MM.1S (cell line): ENCODE results near the gene S100A1.

Experiments used
- DNase-seq: peaks from one replicate; pipeline ENCODE4 v3.0.0-alpha.2; 2015
- H2AFZ ChIP-seq: fragments of 300-600 bp; sonication (generic); 2 replicates; pipeline ENCODE4 v1.6.0; 2016; ENCODE audit warnings: antibody characterized with exemption, low read length
- H3F3A ChIP-seq: fragments of 300-600 bp; sonication (generic); 2 replicates; pipeline ENCODE4 v1.6.1; 2016; ENCODE audit warnings: mild to moderate bottlenecking, antibody characterized with exemption, low read length, moderate library complexity, mixed read lengths; ENCODE audit not compliant: insufficient read depth
- H3K27ac ChIP-seq: fragments of 300-600 bp; sonication (generic); 2 replicates; pipeline ENCODE4 v1.5.1; 2016; ENCODE audit warnings: mild to moderate bottlenecking, low read length
- H3K27me3 ChIP-seq: fragments of 300-600 bp; sonication (generic); replicated peaks from 2 replicates; pipeline ENCODE4 v1.6.0; 2016; ENCODE audit warnings: low read length; ENCODE audit not compliant: insufficient read depth
- H3K36me3 ChIP-seq: fragments of 300-600 bp; sonication (generic); replicated peaks from 2 replicates; pipeline ENCODE4 v1.6.1; 2016; ENCODE audit warnings: mild to moderate bottlenecking, low read length, mixed read lengths; ENCODE audit not compliant: insufficient read depth
- H3K4me1 ChIP-seq: fragments of 300-600 bp; sonication (generic); 2 replicates; pipeline ENCODE4 v1.6.1; 2016; ENCODE audit warnings: low read length, mixed read lengths
- H3K4me2 ChIP-seq: fragments of 300-600 bp; sonication (generic); 2 replicates; pipeline ENCODE4 v1.6.0; 2016; ENCODE audit warnings: low read depth, low read length
- H3K4me3 ChIP-seq: fragments of 300-600 bp; sonication (generic); 2 replicates; pipeline ENCODE4 v1.5.1; 2016; ENCODE audit warnings: low read length, mixed read lengths
- H3K79me2 ChIP-seq: fragments of 300-600 bp; sonication (generic); 2 replicates; pipeline ENCODE4 v1.6.1; 2016; ENCODE audit warnings: mixed run types, low read length, mixed read lengths
- H3K9ac ChIP-seq: fragments of 300-600 bp; sonication (generic); 2 replicates; pipeline ENCODE4 v1.6.1; 2016; ENCODE audit warnings: low read length, mixed read lengths
- H3K9me2 ChIP-seq: fragments of 300-600 bp; sonication (generic); replicated peaks from 2 replicates; pipeline ENCODE4 v1.6.1; 2016; ENCODE audit warnings: mild to moderate bottlenecking, low read length, mixed read lengths; ENCODE audit not compliant: insufficient read depth
- H3K9me3 ChIP-seq: fragments of 300-600 bp; sonication (generic); replicated peaks from 2 replicates; pipeline ENCODE4 v1.6.1; 2016; ENCODE audit warnings: mild to moderate bottlenecking, low read length, mixed read lengths; ENCODE audit not compliant: insufficient read depth
- H4K20me1 ChIP-seq: fragments of 300-600 bp; sonication (generic); 2 replicates; pipeline ENCODE4 v1.6.1; 2016; ENCODE audit warnings: mild to moderate bottlenecking, low read length, moderate library complexity, mixed read lengths; ENCODE audit not compliant: insufficient read depth
- EZH2 ChIP-seq: fragments of 300-600 bp; sonication (generic); optimal IDR thresholded peaks from 2 replicates; pipeline ENCODE3; 2017; ENCODE audit warnings: low read depth, mild to moderate bottlenecking, antibody characterized with exemption, low read length, mixed read lengths
- EZH2phosphoT487 ChIP-seq: fragments of 300-600 bp; sonication (generic); IDR thresholded peaks from 2 replicates; pipeline ENCODE4 v1.6.1; 2018; ENCODE audit warnings: antibody characterized with exemption, low read length
- TF ChIP-seq, protein P1 (sequence below): fragments of 300-600 bp; sonication (generic); IDR thresholded peaks from 2 replicates; pipeline ENCODE4 v1.5.1; 2016; ENCODE audit warnings: antibody characterized with exemption, low read length, mixed read lengths

The S100A1 gene

DNA sequence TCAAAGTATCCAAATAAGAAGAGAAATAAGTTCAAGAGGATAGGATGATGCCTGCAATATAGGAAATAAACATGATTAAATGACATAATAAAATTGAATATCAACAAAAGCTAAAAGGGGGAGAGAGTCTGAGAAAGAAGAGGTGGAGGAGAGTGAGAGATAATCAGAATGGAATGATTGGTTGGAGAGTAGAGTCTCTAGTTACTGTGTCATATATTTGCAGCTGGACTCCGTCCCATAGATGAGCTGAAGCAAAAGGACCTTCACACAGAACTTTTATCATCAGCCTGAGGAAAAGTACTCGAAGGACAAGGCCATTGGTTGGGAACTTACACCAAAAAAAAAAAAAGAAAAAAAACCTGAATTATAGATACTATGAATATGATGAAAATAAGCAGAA, 39.8 kb upstream of the S100A1 start:
- Histone ChIP-seq H3K4me2 (no peak overlapping the region), H3F3A (no peaks in the 10 kb centered on the region), H3K4me3 (no peak overlapping the region), H2AFZ (no peak overlapping the region), H3K36me3 (no peaks in the 10 kb centered on the region), H3K27me3 (no peaks in the 10 kb centered on the region), H3K79me2 (no peaks in the 10 kb centered on the region), H3K9me2 (no peaks in the 10 kb centered on the region), H3K9me3 (no peaks in the 10 kb centered on the region), H3K4me1 (no peaks in the 10 kb centered on the region), H3K27ac (no peak overlapping the region), H4K20me1 (no peaks in the 10 kb centered on the region), H3K9ac (no peak overlapping the region)
- DNase-seq = no peak
- TF ChIP-seq EZH2 = no peak
- TF ChIP-seq EZH2phosphoT487 = no peak
- TF ChIP-seq, protein P1, sequence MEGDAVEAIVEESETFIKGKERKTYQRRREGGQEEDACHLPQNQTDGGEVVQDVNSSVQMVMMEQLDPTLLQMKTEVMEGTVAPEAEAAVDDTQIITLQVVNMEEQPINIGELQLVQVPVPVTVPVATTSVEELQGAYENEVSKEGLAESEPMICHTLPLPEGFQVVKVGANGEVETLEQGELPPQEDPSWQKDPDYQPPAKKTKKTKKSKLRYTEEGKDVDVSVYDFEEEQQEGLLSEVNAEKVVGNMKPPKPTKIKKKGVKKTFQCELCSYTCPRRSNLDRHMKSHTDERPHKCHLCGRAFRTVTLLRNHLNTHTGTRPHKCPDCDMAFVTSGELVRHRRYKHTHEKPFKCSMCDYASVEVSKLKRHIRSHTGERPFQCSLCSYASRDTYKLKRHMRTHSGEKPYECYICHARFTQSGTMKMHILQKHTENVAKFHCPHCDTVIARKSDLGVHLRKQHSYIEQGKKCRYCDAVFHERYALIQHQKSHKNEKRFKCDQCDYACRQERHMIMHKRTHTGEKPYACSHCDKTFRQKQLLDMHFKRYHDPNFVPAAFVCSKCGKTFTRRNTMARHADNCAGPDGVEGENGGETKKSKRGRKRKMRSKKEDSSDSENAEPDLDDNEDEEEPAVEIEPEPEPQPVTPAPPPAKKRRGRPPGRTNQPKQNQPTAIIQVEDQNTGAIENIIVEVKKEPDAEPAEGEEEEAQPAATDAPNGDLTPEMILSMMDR = no peak

DNA sequence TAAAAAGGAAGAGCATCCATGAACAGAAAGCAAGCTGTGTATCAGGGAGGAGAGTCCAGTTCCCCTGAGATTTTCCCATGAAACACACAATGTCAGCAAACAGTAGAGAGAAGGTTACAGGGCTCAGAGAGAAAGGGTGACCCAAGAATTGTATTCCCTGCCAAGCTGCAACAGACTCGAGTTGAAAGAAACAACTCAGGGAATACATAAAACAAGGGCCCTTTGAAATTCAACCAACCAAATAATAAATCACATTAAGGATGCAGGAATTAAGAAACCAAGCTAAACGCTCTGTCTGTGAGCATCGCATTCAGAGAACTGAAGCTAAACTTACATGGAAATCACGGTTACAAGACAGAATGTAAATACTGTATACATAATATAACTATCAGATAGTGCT, 35.5 kb upstream of the S100A1 start:
- TF ChIP-seq EZH2phosphoT487 (no peak), EZH2 (no peak)
- TF ChIP-seq, protein P1 = no peak
- Histone ChIP-seq H3K4me2 (no peak overlapping the region), H3K27ac (no peak overlapping the region)

DNA sequence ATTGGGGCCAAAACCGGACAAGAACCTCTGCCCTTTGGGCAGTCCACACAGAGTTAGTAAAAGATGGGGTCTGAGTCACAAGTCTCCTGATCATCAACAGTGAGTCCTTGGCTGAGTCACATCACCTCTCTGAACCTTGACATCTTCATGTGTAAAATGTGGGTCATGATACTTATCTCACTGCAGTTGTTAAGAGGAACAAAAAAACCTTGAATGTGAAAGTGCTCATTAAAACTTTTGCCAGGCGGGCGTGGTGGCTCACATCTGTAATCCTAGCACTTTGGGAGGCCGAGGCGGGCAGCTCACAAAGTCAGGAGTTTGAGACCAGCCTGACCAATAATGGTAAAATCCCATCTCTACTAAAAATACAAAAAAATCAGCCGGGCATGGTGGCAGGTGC, 31.0 kb upstream of the S100A1 start:
- Histone ChIP-seq H3K27me3 (no peaks in the 10 kb centered on the region), H3K9ac (no peak overlapping the region), H3K79me2 (no peaks in the 10 kb centered on the region), H3K9me3 (no peaks in the 10 kb centered on the region), H3F3A (no peaks in the 10 kb centered on the region), H3K36me3 (no peaks in the 10 kb centered on the region), H3K4me2 (no peak overlapping the region), H2AFZ (no peak overlapping the region), H3K4me1 (peaks cover 8% of the 10 kb centered on the region), H3K27ac (no peak overlapping the region), H4K20me1 (no peaks in the 10 kb centered on the region), H3K4me3 (no peak overlapping the region), H3K9me2 (no peaks in the 10 kb centered on the region)
- TF ChIP-seq EZH2 (no peak), EZH2phosphoT487 (no peak)
- TF ChIP-seq, protein P1 = no peak
- DNase-seq = no peak

More for the DNA sequence above, 35.5 kb upstream of the S100A1 start:
- H3K9me2 ChIP-seq = no peaks in the 10 kb centered on the region
- no peak for DNase-seq
- no peaks in the 10 kb centered on the region for H3K79me2 ChIP-seq
- no peak overlapping the region for H2AFZ ChIP-seq
- H3K4me3 ChIP-seq = no peak overlapping the region
- H3K4me1 ChIP-seq = no peaks in the 10 kb centered on the region
- H3K9ac ChIP-seq = no peak overlapping the region
- no peaks in the 10 kb centered on the region for H3F3A ChIP-seq
- no peaks in the 10 kb centered on the region for H3K36me3 ChIP-seq
- H3K9me3 ChIP-seq = no peaks in the 10 kb centered on the region
- no peaks in the 10 kb centered on the region for H4K20me1 ChIP-seq
- no peaks in the 10 kb centered on the region for H3K27me3 ChIP-seq
